Activated effector memory CD4-positive, alpha-beta T cell treated with Interleukin-2 at 50 U/mL for 16 hours (primary cell): ENCODE measurements around the gene ATF6.

Experiments
- DNase-seq: peaks from one replicate; pipeline ENCODE4 v3.0.0-alpha.2; 2020

The ATF6 gene

DNA sequence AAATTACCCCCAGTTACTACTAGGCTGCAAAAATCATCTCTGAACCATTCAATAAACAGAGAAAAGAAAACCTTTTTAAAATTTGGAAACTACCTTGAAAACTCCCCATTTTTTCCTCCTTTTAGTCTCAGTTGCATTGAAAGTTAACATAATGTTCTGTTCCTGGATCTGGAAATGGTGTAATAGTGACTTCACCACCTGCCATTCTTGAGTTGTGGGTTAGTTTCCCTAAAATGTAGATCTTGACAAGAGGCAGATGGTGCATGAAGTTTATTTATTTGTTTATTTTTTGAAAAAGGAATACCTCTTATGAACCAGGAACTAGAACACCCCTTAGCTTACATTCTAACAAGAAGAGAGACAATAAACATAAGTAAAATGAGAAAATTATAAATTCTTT lies 72.8 kb downstream of the ATF6 start:
- no peak for DNase-seq

- DNase-seq, result no peak
Measured at GRCh38 chr1:161839591-161839990, 73.5 kb downstream of the ATF6 start.

DNA sequence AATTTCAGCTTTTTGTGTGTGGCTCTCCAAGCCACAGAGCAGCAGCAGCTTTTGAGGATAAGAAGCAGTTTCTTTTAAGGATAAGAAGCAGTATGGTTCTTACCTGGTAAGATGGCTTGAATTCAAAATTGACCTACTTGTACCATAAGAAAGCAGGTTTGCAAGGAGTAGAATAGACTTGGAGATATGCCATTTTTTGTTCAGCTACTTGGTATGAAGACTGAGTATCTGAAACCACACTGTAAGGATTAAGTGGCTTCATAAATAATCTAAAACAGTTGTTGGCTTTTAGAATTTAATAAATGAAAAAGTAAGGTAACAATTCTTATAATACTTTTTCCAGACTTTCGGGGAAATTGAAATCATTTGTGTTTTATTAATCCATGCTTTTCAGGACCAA lies 74.2 kb downstream of the ATF6 start:
- no peak for DNase-seq

DNA sequence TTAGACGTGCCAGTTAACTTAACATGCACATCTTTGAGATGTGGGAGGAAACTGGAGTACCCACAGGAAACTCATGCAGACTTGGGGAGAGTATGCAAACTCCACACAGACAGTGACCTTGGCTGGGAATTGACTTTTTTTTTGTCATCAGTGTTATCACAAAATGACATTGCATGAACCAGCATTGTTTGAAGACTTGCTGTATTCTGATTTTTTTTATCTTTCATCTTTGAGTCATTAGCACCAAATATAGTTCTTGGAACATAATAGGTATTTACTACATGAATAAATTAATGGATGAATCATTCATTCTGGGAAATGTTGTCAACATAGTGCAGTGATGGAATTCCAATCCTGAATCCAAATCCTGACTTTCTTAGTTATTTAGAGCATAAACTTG lies 77.0 kb downstream of the ATF6 start:
- DNase-seq, result no peak

DNA sequence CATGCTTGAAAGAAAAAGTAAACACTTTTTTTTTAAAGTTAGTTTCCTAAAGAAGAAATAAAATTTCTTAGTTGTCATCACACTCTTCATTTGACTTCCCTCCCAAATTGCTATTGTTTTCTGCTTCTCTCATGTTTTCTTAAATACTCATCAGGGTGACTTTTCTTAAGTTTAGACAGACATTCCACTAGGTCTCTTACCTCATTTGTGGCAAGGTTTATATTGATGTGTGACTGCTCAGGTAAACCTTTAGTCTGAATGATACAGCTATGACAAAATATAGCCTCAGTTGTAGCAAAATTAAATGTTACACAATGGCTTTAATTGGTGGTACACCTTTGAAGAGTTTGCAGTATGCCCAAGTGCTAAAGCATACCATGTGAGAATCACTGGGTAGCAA lies 78.6 kb downstream of the ATF6 start:
- DNase-seq, result no peak

DNA sequence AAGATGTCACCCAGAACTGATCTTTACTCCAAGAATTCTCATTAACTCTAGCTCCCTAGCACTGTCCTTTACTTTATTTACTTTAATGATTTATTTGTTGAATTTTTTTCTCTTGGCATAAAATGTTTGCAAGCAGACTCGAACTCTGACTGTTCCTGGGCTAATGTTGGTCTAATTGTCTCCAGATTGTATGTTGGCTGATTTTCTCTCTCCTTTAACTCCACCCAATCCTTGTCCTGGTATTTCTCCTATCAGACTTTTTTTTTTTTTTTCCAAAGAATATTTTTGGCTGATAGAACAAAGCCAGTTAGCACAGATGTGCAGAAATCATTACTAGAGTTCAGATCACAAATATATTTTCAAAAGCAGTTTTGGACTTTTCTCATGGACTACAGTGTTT lies 82.6 kb downstream of the ATF6 start:
- DNase-seq, result no peak

DNA sequence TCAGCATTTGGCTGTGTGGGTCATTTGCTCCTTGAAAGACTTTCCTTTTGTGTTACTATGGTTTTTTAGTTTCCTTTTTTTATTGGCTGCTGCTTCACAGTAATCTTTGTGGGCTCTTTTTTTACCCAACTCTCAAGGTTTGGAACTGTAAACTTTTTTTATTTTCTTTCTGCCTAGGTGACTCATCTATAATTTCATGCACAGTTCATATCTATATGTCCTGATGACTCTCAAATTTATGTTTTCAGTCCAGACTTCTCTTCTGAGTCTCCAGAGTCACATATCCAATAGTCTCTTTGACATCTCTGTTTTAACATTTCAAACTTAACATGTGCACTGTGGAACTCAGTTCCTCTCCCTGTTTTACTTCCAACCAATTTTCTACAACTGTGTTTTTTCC lies 83.4 kb downstream of the ATF6 start:
- DNase-seq, result no peak

- no peak for DNase-seq
Measured at GRCh38 chr1:161855260-161855659, 89.1 kb downstream of the ATF6 start.

- DNase-seq, result no peak
Measured at GRCh38 chr1:161858271-161858670, 92.2 kb downstream of the ATF6 start.

DNA sequence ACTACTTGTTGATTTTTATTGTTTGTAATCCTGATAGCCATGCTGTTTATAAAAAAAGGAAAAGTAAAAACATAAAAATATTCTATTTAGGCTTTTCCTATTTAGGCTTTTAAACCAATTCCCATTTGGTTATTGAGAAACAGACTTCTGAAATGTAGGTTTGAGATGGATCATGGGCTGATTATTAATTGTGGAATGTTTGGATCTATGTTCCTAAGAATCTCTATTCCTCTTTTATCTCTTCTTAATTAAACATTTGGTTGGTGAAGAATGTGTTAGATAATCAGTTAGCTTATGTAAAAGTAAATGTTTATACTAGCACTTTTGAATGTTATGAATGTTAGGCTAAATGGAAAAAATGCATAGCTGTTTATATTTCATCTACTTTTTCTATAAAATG lies 97.4 kb downstream of the ATF6 start:
- no peak for DNase-seq

DNA sequence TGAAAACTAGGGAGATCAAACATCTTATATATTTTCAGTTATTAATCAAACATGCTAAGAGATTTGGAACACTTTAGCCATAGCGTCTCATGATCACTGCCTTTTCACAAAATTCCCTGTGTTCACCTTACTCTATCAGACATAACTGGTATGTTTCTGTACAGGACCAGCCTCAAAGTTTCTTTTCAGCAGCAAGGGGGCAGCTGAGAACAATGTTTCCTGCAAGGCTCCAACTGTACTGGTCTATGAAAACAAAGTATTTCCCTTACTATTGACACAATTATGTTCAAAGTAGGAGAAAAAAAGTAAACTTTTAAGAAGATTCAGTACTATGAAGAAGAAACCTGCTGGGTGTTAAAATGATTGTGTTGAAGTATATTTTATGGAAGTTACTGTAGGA lies 98.5 kb downstream of the ATF6 start:
- no peak for DNase-seq

DNA sequence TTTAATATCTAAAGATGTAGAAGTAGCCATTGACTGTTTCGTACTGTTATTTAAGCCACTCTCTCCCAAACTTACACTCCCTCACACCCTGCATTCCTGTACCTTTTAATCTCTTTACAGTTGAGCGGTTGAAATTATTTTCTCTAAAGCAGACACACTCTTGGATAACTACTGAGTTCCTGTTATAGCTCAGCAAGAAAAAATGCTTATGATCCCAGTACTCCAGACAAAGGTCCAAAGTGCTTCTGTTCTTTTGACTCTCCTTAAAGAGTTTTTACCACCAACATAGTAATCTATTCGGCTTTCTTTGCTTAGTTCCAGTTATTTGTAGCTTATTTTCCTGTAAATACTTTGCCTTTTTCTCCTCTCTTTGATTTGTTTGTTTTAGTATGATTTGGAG lies 100.1 kb downstream of the ATF6 start:
- no peak for DNase-seq

GRCh38 chr1:161868832-161869231 lies 102.7 kb downstream of the ATF6 start:
- DNase-seq, result no peak

GRCh38 chr1:161869291-161869690 lies 103.2 kb downstream of the ATF6 start:
- no peak for DNase-seq

DNA sequence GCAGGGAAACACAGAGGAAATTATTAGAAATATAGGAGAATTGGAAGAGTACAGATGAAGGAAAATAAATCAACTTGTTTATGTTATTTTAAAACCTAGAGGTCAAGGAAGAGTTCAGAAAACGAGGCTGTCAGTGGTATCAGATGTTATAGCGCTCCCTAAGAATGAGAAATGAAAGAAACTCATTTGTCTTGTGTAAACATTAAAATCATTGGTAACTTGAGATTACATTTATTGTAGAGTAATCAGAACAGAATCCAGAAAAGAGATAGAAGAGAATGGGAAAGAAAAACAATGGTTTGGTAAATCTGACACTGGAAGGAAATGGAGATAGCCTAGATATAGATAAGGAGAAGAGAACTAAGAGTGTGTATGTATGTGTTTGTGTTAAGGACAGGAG lies 106.4 kb downstream of the ATF6 start:
- no peak for DNase-seq

GRCh38 chr1:161879261-161879660 lies 113.1 kb downstream of the ATF6 start:
- no peak for DNase-seq

GRCh38 chr1:161884475-161884874 lies 118.4 kb downstream of the ATF6 start:
- DNase-seq, result no peak

- DNase-seq, result no peak
Measured at GRCh38 chr1:161885003-161885402, 118.9 kb downstream of the ATF6 start.

DNA sequence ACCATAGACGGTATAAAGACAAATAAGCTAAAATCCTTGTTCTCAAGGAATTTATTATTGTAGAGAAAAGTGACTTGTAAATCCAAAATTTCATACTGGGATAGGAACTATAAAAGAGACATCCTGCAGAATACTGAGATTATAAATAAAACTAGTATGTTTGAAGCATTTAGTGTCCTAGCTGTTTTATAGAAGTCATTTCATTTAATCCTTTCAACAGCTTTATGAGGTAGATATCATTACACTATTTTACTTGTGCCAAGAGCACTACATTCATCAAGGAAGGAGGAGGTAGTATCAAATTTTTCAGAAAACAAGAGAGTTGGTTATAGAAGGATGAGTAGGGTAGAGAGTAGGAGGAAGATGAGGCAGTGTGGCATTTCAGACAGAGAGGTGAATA lies 119.6 kb downstream of the ATF6 start:
- no peak for DNase-seq

DNA sequence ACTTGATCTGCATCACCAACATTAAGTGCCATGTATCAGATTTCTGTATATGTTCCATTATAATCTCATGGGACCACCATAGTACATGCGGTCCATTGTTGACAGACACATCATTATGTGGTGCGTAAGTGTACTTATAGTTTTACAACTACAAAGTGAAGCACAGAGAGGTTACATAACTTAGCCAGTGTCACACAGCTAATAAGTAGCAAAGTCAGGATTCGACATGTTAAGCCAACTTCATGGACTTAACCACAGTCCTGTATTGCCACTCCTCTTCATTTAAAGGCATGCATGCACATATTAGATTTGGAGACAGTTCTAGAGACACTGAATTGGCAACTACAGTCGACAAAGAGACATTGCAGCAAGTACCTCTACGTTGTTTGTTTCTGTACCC lies 120.5 kb downstream of the ATF6 start:
- DNase-seq, result no peak

GRCh38 chr1:161887730-161888287 lies 121.7 kb downstream of the ATF6 start:
- DNase-seq, result no peak

- DNase-seq, result no peak
Measured at GRCh38 chr1:161890574-161890973, 124.5 kb downstream of the ATF6 start.

GRCh38 chr1:161899091-161899490 lies 133.0 kb downstream of the ATF6 start:
- DNase-seq, result no peak

- DNase-seq, result no peak
Measured at GRCh38 chr1:161900160-161900559, 134.0 kb downstream of the ATF6 start.

DNA sequence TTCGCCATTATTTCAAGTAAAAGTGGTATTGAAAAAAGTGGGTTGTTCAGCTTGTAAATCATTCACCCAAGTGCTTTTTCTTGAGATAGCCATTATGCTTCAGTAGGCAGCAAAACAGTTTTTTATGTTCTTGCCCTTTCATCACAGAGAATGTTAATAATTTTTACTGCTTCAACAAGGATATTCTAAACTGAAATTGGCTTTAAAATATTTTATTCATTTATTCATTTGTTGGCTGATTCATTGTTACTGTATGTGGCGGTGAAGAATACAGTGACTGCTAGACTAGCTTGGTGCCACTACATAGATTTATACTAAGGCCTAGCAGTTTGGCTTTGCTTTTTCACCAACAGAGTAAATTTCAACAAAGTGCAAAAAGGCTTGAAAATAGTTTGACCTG lies 136.1 kb downstream of the ATF6 start:
- no peak for DNase-seq
